HepG2 (cell line): ENCODE measurements around the gene ZNF277. TPM values are rescaled to one million over a fixed set of nuclear protein-coding genes. Genes with fewer than 3 reads are reported as not detected.

Experiments
- ATAC-seq: fragments of 200-7000 bp; cut with Tn5 transposase; 3 replicates; pipeline ENCODE4 v1.9.1; 2020; ENCODE audit warnings: mild to moderate bottlenecking, moderate library complexity
- BruUV-seq: library from RNA; stranded (reverse); fragments of 400-500 nt; replicated peaks from 2 replicates; lab custom pipeline; 2021; lab: Mats Ljungman, UMichigan
- CTCF ChIA-PET: fragments of 300-600 bp; formaldehyde crosslinking; extraction: SDS; loops from one replicate; lab custom pipeline; 2021; ENCODE audit warnings: low total read pairs, inconsistent platforms, low intra/inter-chr PET ratio; lab: Yijun Ruan, JAX
- POLR2A ChIA-PET: fragments of 350-600 bp; sonication (Branson Sonifier 250); formaldehyde crosslinking; loops from one replicate; lab custom pipeline; 2020; ENCODE audit warnings: antibody characterized with exemption, inconsistent platforms; lab: Yijun Ruan, JAX
- DNase-seq: peaks from one replicate; pipeline ENCODE4 v3.0.0-alpha.2; 2015; ENCODE audit warnings: low spot score
- FAIRE-seq: peaks from 3 replicates; lab custom pipeline; 2011; peaks lifted over from hg19 to GRCh38; lab: Jason Lieb, UNC
- H2AFZ ChIP-seq: one replicate; pipeline ENCODE4 v1.6.1; 2011; ENCODE audit warnings: low read length, inconsistent platforms
- H3K27ac ChIP-seq: fragments of 300-600 bp; 3 replicates; pipeline ENCODE4 v1.8.0; 2011; ENCODE audit warnings: mixed run types, mild to moderate bottlenecking, mixed read lengths, low read length, inconsistent platforms; ENCODE audit not compliant: insufficient read depth; ENCODE audit errors: extremely low read length
- H3K27me3 ChIP-seq, 2 experiments: fragments of 200-600 bp in 1 of 2; 2 replicates in 1 of 2; 3 replicates in 1 of 2; pipeline versions ENCODE4 v1.6.0 to v1.8.0; 2011; ENCODE audit warnings: low read length in 2 of 2, mild to moderate bottlenecking in 2 of 2, moderate library complexity in 2 of 2, inconsistent platforms in 1 of 2; ENCODE audit not compliant: insufficient read depth in 2 of 2, control insufficient read depth in 1 of 2
- H3K36me3 ChIP-seq, 2 experiments: fragments of 200-600 bp in 1 of 2; replicated peaks in 1 of 2; 2 replicates in 1 of 2; 3 replicates in 1 of 2; pipeline versions ENCODE4 v1.5.1 to v1.8.0; 2011; ENCODE audit warnings: low read length in 2 of 2, inconsistent platforms in 1 of 2; ENCODE audit not compliant: insufficient read depth in 2 of 2, control insufficient read depth in 1 of 2
- H3K4me1 ChIP-seq: 2 replicates; pipeline ENCODE4 v1.5.1; 2012; ENCODE audit warnings: low read length, inconsistent platforms; ENCODE audit not compliant: insufficient read depth
- H3K4me2 ChIP-seq: 2 replicates; pipeline ENCODE4 v1.6.0; 2011; ENCODE audit warnings: low read depth, low read length, inconsistent platforms
- H3K4me3 ChIP-seq, 3 experiments: fragments of 200-600 bp in 1 of 3; sonication (generic), shearing (Covaris generic) in 1 of 3; replicated peaks in 1 of 3; 2 replicates each; pipeline ENCODE4 v1.5.1; 2011 to 2016; ENCODE audit warnings: low read length in 3 of 3, inconsistent platforms in 2 of 3, low read depth in 2 of 3, mild to moderate bottlenecking in 2 of 3, control low read depth in 1 of 3, mixed read lengths in 1 of 3; ENCODE audit not compliant: insufficient read depth in 1 of 3
- H3K79me2 ChIP-seq: one replicate; pipeline ENCODE4 v1.6.1; 2011; ENCODE audit warnings: low read length, inconsistent platforms; ENCODE audit not compliant: insufficient read depth
- H3K9ac ChIP-seq: 2 replicates; pipeline ENCODE4 v1.6.0; 2011; ENCODE audit warnings: mild to moderate bottlenecking, low read depth, low read length, inconsistent platforms; ENCODE audit not compliant: insufficient read depth
- H3K9me3 ChIP-seq: 2 replicates; pipeline ENCODE4 v1.5.1; 2012; ENCODE audit warnings: mild to moderate bottlenecking, low read length
- H4K20me1 ChIP-seq: 2 replicates; pipeline ENCODE4 v1.6.0; 2011; ENCODE audit warnings: inconsistent platforms, mild to moderate bottlenecking, low read length, moderate library complexity; ENCODE audit not compliant: insufficient read depth
- CREM ChIP-seq, 2 experiments: sonication (generic) in 1 of 2; formaldehyde crosslinking in 1 of 2; IDR thresholded peaks; 2 replicates each; pipeline versions ENCODE4 v1.4.0 to v1.6.1; 2016 to 2020; ENCODE audit warnings: antibody characterized with exemption in 1 of 2, mild to moderate bottlenecking in 1 of 2, missing genetic modification reagents in 1 of 2
- JUN ChIP-seq: sonication (generic); formaldehyde crosslinking; IDR thresholded peaks from 2 replicates; pipeline ENCODE4 v1.4.0; 2020; ENCODE audit warnings: mild to moderate bottlenecking, missing genetic modification reagents
- PLSCR1 ChIP-seq: sonication (generic); formaldehyde crosslinking; IDR thresholded peaks from 2 replicates; pipeline ENCODE4 v1.5.0; 2020; ENCODE audit warnings: missing genetic modification reagents, mild to moderate bottlenecking, borderline replicate concordance
- PRDM10 ChIP-seq: sonication (generic); formaldehyde crosslinking; IDR thresholded peaks from 2 replicates; pipeline ENCODE4 v1.4.0; 2020; ENCODE audit warnings: low read depth, missing genetic modification reagents
- RCOR2 ChIP-seq: IDR thresholded peaks from 2 replicates; pipeline ENCODE4 v1.6.1; 2016; ENCODE audit warnings: missing biosample characterization, missing genetic modification reagents
- TAF1 ChIP-seq: sonication (generic); formaldehyde crosslinking; IDR thresholded peaks from 2 replicates; pipeline ENCODE4 v1.4.0; 2020; ENCODE audit warnings: missing genetic modification reagents
- XBP1 ChIP-seq: sonication (generic); formaldehyde crosslinking; IDR thresholded peaks from 2 replicates; pipeline ENCODE4 v1.5.0; 2020; ENCODE audit warnings: missing genetic modification reagents
- ZBTB1 ChIP-seq: sonication (generic); formaldehyde crosslinking; IDR thresholded peaks from 2 replicates; pipeline ENCODE4 v1.4.0; 2020; ENCODE audit warnings: missing genetic modification reagents, borderline replicate concordance
- ZFP41 ChIP-seq: sonication (generic); formaldehyde crosslinking; IDR thresholded peaks from 2 replicates; pipeline ENCODE4 v1.4.0; 2020; ENCODE audit warnings: mild to moderate bottlenecking, missing genetic modification reagents, borderline replicate concordance
- ZFP90 ChIP-seq: sonication (generic); formaldehyde crosslinking; IDR thresholded peaks from 2 replicates; pipeline ENCODE4 v1.8.0; 2022; ENCODE audit warnings: missing genetic modification reagents, mild to moderate bottlenecking, inconsistent platforms, borderline replicate concordance
- ZHX1 ChIP-seq: sonication (generic); formaldehyde crosslinking; IDR thresholded peaks from 2 replicates; pipeline ENCODE4 v1.8.1; 2022; ENCODE audit warnings: low read depth, mild to moderate bottlenecking, missing genetic modification reagents
- ZNF343 ChIP-seq: sonication (generic); formaldehyde crosslinking; IDR thresholded peaks from 2 replicates; pipeline ENCODE4 v1.4.0; 2020; ENCODE audit warnings: mild to moderate bottlenecking, missing genetic modification reagents
- ZNF547 ChIP-seq: sonication (generic); formaldehyde crosslinking; IDR thresholded peaks from 2 replicates; pipeline ENCODE4 v1.5.1; 2020; ENCODE audit warnings: mild to moderate bottlenecking, missing genetic modification reagents
- ZNF800 ChIP-seq: sonication (generic); formaldehyde crosslinking; IDR thresholded peaks from 2 replicates; pipeline ENCODE4 v1.4.0; 2020; ENCODE audit warnings: missing genetic modification reagents
- WGBS: methylation state at CpG from one replicate; pipeline ENCODE4 v1.1.6; 2017; ENCODE audit warnings: low lambda C conversion rate; 5-methylcytosine and 5-hydroxymethylcytosine counted together
- in situ Hi-C: cut with HindIII; loops from 2 replicates; pipeline ENCODE4 v1.10.0; 2017; ENCODE audit warnings: low pct_unique_long_range_greater_than_20kb; ENCODE audit not compliant: extremely low pct_ligation_motif_present
- intact Hi-C: fragments of 100-400 bp; cut with micrococcal nuclease; formaldehyde crosslinking; loops from one replicate; pipeline ENCODE4 v1.10.0; 2022; ENCODE audit not compliant: unreplicated experiment
- polyA plus RNA-seq, 8 experiments: library from polyadenylated mRNA; depleted of rRNA in 3 of 8; stranded (reverse) in 7 of 8; unstranded in 1 of 8; fragments of >200 nt; fragmentation: Illumina TruSeq in 4 of 8; extraction: Trizol in 4 of 8; gene quantifications; 2 replicates each; pipeline versions ENCODE4 v1.2.1 to v1.2.3, GENCODE V29; 2011 to 2016; ENCODE audit warnings: low read depth in 4 of 8, missing spikeins in 1 of 8, mixed read lengths in 1 of 8; ENCODE audit not compliant: insufficient read depth in 1 of 8
- total RNA-seq, 5 experiments: library from RNA; depleted of rRNA; stranded (reverse); fragments of >200 nt; fragmentation: Illumina TruSeq; extraction: Trizol; gene quantifications; 2 replicates each; pipeline ENCODE4 v1.2.3, GENCODE V29; 2016; ENCODE audit warnings: low read depth in 1 of 5

Gene ZNF277
- total and polyA plus RNA-seq, 2 of the 13 experiments (the other 11 are each of a cell fraction or from before 2014, with no cell fraction given): 29.1 to 30.1 TPM

GRCh38 chr7:112282476-112283188 lies 76.1 kb downstream of the ZNF277 start:
- ATAC-seq (no peak), DNase-seq (no peak), FAIRE-seq (no peak)
- no peak overlapping the region for H3K4me3 ChIP-seq
- in situ Hi-C loops: no loop called here
- H4K20me1 ChIP-seq: no peaks in the 10 kb centered on the region
- intact Hi-C loops: no loop called here
- no peak overlapping the region for H3K4me2 ChIP-seq
- H3K9ac ChIP-seq: no peak overlapping the region
- H3K4me1 ChIP-seq: peaks cover 7% of the 10 kb centered on the region; the same call in 1 of the 2 replicates
- WGBS: 95% methylated on average over 1 of the region's 1 CpG
- H3K27me3 ChIP-seq: no peaks in the 10 kb centered on the region
- POLR2A ChIA-PET: no interaction called here
- TF ChIP-seq ZNF800 (CRISPR knock-in tag) (no peak), PLSCR1 (CRISPR knock-in tag) (no peak), ZFP41 (CRISPR knock-in tag) (no peak), TAF1 (CRISPR knock-in tag) (no peak), ZNF343 (CRISPR knock-in tag) (no peak), JUN (CRISPR knock-in tag) (no peak), ZHX1 (CRISPR knock-in tag) (no peak), ZFP90 (CRISPR knock-in tag) (no peak), RCOR2 (CRISPR knock-in tag) (no peak), CREM (IDR thresholded peaks at IDR 0.05) (no peak), CREM (CRISPR knock-in tag; IDR thresholded peaks at IDR 0.05) (no peak), ZNF547 (CRISPR knock-in tag) (no peak), PRDM10 (CRISPR knock-in tag) (no peak), ZBTB1 (no peak), XBP1 (CRISPR knock-in tag) (no peak)
- CTCF ChIA-PET: no interaction called here
- no TSS peak for BruUV-seq
- no peak overlapping the region for H2AFZ ChIP-seq
- H3K79me2 ChIP-seq: no peaks in the 10 kb centered on the region
- no peaks in the 10 kb centered on the region for H3K9me3 ChIP-seq
- H3K36me3 ChIP-seq: peaks cover 0 to 1% of the 10 kb centered on the region in 2 experiments; a peak in 3 of 5 replicates
- no peak overlapping the region for H3K27ac ChIP-seq
